IPS DF 6.9 (cell line): ENCODE data around the gene ABHD1.
"Not testable (repeated sequence)": the region's sequence is repeated elsewhere in the genome, so short reads cannot be mapped to it uniquely, and the experiment has no call there.

Experiments used
- DNase-seq: peaks from one replicate; pipeline ENCODE4 v3.0.0-alpha.2; 2013; ENCODE audit warnings: low read depth, low spot score
- H3K27ac ChIP-seq: one replicate; pipeline ENCODE4 v1.5.1; 2013; ENCODE audit warnings: low read length, control low read depth
- H3K27me3 ChIP-seq: 2 replicates; pipeline ENCODE4 v1.6.1; 2013; ENCODE audit warnings: mild to moderate bottlenecking, low read length; ENCODE audit not compliant: control insufficient read depth, insufficient read depth
- H3K36me3 ChIP-seq: 2 replicates; pipeline ENCODE4 v1.6.1; 2013; ENCODE audit warnings: low read length; ENCODE audit not compliant: control insufficient read depth, insufficient read depth
- H3K4me1 ChIP-seq: 2 replicates; pipeline ENCODE4 v1.6.1; 2013; ENCODE audit warnings: low read length; ENCODE audit not compliant: control insufficient read depth, insufficient read depth
- H3K4me3 ChIP-seq: 2 replicates; pipeline ENCODE4 v1.5.1; 2013; ENCODE audit warnings: mild to moderate bottlenecking, low read length
- H3K9me3 ChIP-seq: 2 replicates; pipeline ENCODE4 v1.6.1; 2013; ENCODE audit warnings: low read length, inconsistent platforms; ENCODE audit not compliant: control insufficient read depth, insufficient read depth
- WGBS: extraction: QIAGEN DNeasy Blood & Tissue Kit; methylation state at CpG from one replicate; pipeline ENCODE4 v1.1.7; 2013; ENCODE audit warnings: mixed read lengths, missing lambda C conversion rate; ENCODE audit not compliant: insufficient read length, insufficient coverage; 5-methylcytosine and 5-hydroxymethylcytosine counted together

Gene ABHD1

DNA sequence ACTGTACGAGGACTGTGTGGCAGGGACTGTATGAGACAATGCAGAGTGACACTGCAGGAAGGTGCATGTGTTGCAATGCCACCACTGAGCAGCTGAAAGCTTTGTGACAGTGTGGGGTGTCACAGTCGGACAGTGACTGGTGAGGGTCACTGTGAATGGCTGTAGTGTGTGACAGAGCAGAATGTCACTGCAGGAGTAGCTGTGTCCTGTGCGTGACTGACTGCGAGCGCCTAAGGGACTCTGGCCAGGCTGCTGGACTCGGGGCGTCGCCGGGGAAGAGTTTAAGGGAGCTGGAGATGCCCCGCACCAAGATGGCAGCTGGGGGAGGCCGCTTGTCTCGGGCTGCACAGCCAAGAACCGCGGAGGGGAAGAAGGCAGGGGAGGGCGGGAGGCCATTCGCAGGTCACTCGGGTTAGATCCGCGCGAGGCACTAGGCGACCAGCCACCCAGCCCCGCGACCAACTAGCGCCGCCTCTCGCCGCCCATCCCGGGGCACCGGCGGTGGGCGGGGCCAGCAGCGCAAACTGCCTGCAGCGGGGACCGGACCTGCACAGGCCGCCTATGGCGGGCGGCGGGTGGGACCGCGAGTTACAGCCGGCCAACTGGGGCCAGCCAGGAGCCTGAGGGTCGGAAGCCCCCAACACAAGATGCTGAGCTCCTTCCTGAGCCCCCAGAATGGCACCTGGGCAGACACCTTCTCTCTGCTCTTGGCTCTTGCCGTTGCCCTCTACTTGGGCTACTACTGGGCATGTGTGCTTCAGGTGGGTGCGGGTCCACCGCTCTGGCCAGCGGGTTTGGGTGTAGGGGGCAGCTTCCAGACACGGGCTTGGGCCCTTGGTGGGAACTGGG, at the start of gene ABHD1:
ABHD1 (plus strand) TSS at position 514 of the 849 bp plus-strand sequence; CDS start at position 648, 134 bp downstream.
- peak within 1 kb of the TSS; percentile 61; the same call in 1 of the 2 replicates for H3K4me3 ChIP-seq
- peaks cover 6% of the 10 kb centered on the region for H3K4me1 ChIP-seq
- H3K27me3 ChIP-seq: peaks cover 8% of the 10 kb centered on the region
- no peak for DNase-seq
- no peaks in the 10 kb centered on the region for H3K9me3 ChIP-seq
- H3K36me3 ChIP-seq: no peaks in the 10 kb centered on the region
- H3K27ac ChIP-seq: no peak within 1 kb of the TSS
- no CpG with 5 or more reads among the region's 47 CpGs for WGBS

- no CpG with 5 or more reads among the region's 4 CpGs for WGBS
- Histone ChIP-seq H3K4me3 (no peak overlapping the region), H3K4me1 (peaks cover 6% of the 10 kb centered on the region), H3K27me3 (no peaks in the 10 kb centered on the region), H3K27ac (no peak overlapping the region), H3K36me3 (no peaks in the 10 kb centered on the region; the same call in 1 of the 2 replicates), H3K9me3 (no peaks in the 10 kb centered on the region)
- no peak for DNase-seq
Observed at GRCh38 chr2:27074738-27075565, 48.7 kb upstream of the ABHD1 start.

DNA sequence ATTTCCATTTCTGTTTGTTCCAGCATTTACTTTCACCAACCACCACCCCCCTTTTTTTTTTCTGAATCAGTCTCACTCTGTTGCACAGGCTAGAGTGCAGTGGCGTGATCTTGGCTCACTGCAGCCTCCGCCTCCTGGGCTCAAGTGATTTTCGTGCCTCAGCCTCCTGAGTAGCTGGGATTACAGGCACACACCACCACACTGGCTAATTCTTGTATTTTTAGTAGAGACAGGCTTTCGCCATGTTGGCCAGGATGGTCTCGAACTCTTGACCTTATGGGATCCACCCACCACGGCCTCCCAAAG, 48.1 kb upstream of the ABHD1 start:
- DNase-seq, H3K36me3 ChIP-seq, H3K9me3 ChIP-seq, H3K27ac ChIP-seq, H3K4me3 ChIP-seq, H3K4me1 ChIP-seq, H3K27me3 ChIP-seq: not testable (repeated sequence)
- no CpG with 5 or more reads among the region's 6 CpGs for WGBS

GRCh38 chr2:27076323-27076722, 47.3 kb upstream of the ABHD1 start:
- WGBS: no CpG with 5 or more reads among the region's 4 CpGs
- peaks cover 6% of the 10 kb centered on the region for H3K4me1 ChIP-seq
- H3K36me3 ChIP-seq: no peaks in the 10 kb centered on the region; the same call in 1 of the 2 replicates
- no peak overlapping the region for H3K27ac ChIP-seq
- no peak for DNase-seq
- no peak overlapping the region for H3K4me3 ChIP-seq
- no peaks in the 10 kb centered on the region for H3K9me3 ChIP-seq
- no peaks in the 10 kb centered on the region for H3K27me3 ChIP-seq

DNA sequence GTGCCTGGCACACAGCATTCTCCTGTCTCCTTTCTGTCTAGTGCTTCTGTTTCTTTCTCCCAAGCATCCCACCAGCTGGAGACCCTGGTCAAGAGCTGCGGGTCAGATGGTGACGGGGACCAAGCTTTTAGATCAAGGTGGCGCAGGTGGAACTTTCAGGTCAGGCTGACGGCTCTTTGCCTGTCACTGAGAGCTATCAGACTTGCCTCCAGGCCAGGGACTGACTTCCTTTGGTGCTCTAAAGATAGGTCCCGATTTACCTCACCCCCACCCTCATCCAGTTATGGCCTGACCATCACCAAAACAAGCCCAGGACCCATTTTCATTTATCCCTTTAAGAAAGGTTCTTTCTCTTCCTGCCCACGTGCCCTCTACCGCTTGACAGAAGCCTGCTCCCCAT, 46.4 kb upstream of the ABHD1 start:
- no peak for DNase-seq
- Histone ChIP-seq H3K4me3 (no peak overlapping the region), H3K27ac (no peak overlapping the region), H3K4me1 (peaks cover 6% of the 10 kb centered on the region), H3K9me3 (no peaks in the 10 kb centered on the region), H3K36me3 (no peaks in the 10 kb centered on the region; the same call in 1 of the 2 replicates), H3K27me3 (no peaks in the 10 kb centered on the region)
- WGBS: no CpG with 5 or more reads among the region's 7 CpGs

- H3K27me3 ChIP-seq: no peaks in the 10 kb centered on the region
- DNase-seq: no peak
- WGBS: no CpG with 5 or more reads among the region's 41 CpGs
Observed at GRCh38 chr2:27078267-27079194, 45.1 kb upstream of the ABHD1 start, which contains the start of gene EMILIN1. EMILIN1 (plus strand) TSS chr2:27078615; CDS start chr2:27079066, 451 bp downstream.

GRCh38 chr2:27079233-27080139, 44.1 kb upstream of the ABHD1 start:
- Histone ChIP-seq H3K27me3 (no peaks in the 10 kb centered on the region), H3K36me3 (no peaks in the 10 kb centered on the region; the same call in 1 of the 2 replicates), H3K4me3 (no peak overlapping the region), H3K9me3 (no peaks in the 10 kb centered on the region), H3K27ac (no peak overlapping the region), H3K4me1 (peaks cover 6% of the 10 kb centered on the region)
- no peak for DNase-seq
- WGBS: no CpG with 5 or more reads among the region's 14 CpGs

More at GRCh38 chr2:27078267-27079194, 45.1 kb upstream of the ABHD1 start, which contains the start of gene EMILIN1:
- no peak within 1 kb of the TSS for H3K27ac ChIP-seq
- peaks cover 6% of the 10 kb centered on the region for H3K4me1 ChIP-seq
- H3K9me3 ChIP-seq: no peaks in the 10 kb centered on the region
- H3K36me3 ChIP-seq: no peaks in the 10 kb centered on the region; the same call in 1 of the 2 replicates
- no peak within 1 kb of the TSS for H3K4me3 ChIP-seq

DNA sequence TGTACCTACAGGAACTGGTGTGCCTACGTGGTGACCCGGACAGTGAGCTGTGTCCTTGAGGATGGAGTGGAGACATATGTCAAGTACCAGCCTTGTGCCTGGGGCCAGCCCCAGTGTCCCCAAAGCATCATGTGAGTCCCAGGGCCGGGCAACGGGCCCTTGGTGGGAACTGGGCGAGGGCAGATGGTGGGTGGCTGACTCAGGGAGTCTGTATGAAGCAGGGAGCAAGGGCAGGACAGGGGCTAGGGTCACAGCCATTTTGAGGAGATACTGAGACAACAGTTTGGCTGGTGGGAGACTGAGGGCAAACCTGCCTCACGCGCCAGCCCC, 43.5 kb upstream of the ABHD1 start:
- no peak for DNase-seq
- H3K36me3 ChIP-seq: no peaks in the 10 kb centered on the region; the same call in 1 of the 2 replicates
- no CpG with 5 or more reads among the region's 7 CpGs for WGBS
- H3K27ac ChIP-seq: no peak overlapping the region
- H3K27me3 ChIP-seq: no peaks in the 10 kb centered on the region
- peaks cover 6% of the 10 kb centered on the region for H3K4me1 ChIP-seq
- no peaks in the 10 kb centered on the region for H3K9me3 ChIP-seq
- no peak overlapping the region for H3K4me3 ChIP-seq

- Histone ChIP-seq H3K27me3 (no peaks in the 10 kb centered on the region), H3K27ac (no peak overlapping the region), H3K9me3 (no peaks in the 10 kb centered on the region), H3K4me3 (no peak overlapping the region), H3K4me1 (peaks cover 6% of the 10 kb centered on the region), H3K36me3 (no peaks in the 10 kb centered on the region; the same call in 1 of the 2 replicates)
- DNase-seq: no peak
- no CpG with 5 or more reads among the region's 14 CpGs for WGBS
Observed at GRCh38 chr2:27080603-27080936, 43.0 kb upstream of the ABHD1 start.
